ENCODE results near the gene TRPT1. TPM values are rescaled to one million over a fixed set of nuclear protein-coding genes. Genes with fewer than 3 reads are reported as not detected.
A peak's percentile ranks its signal among the peaks of the same experiment; 100 is the strongest.

Gene TRPT1
- total and polyA plus RNA-seq, 9 of the 15 experiments (the other 6 are each of a cell fraction or from before 2014, with no cell fraction given): 4.6 to 41.7 (median 23.1) TPM

GRCh38 chr11:64204464-64204989 is 21.5 kb downstream of the TRPT1 start (continued):
- TF ChIP-seq ZBTB11 (CRISPR knock-in tag; IDR thresholded peaks at IDR 0.05) (peak in 1 of 3 experiments; percentile 39; a peak in 1 of 6 replicates), POLR2A (conservative IDR thresholded peaks at IDR 0.05) (peak; percentile 56; the same call in 1 of the 2 replicates), MTA3 (IDR thresholded peaks at IDR 0.05; ENCODE audit: borderline replicate concordance) (no peak), ZNF165 (CRISPR knock-in tag; IDR thresholded peaks at IDR 0.05; ENCODE audit: borderline replicate concordance) (no peak), EP300 (IDR thresholded peaks at IDR 0.05; ENCODE audit: low read length) (peak; percentile 50; the same call in 1 of the 2 replicates), HMBOX1 (IDR thresholded peaks at IDR 0.05) (no peak), MAX (CRISPR knock-in tag; IDR thresholded peaks at IDR 0.05) (no peak), HCFC1 (IDR thresholded peaks at IDR 0.05; ENCODE audit: low read depth, low read length) (peak; percentile 36; the same call in 1 of the 2 replicates), KAT7 (CRISPR knock-in tag; IDR thresholded peaks at IDR 0.05; ENCODE audit: borderline replicate concordance) (no peak), NFIX (CRISPR knock-in tag; IDR thresholded peaks at IDR 0.05; ENCODE audit: low read depth) (peak; percentile 69), POLR3A (IDR thresholded peaks at IDR 0.05; ENCODE audit: borderline replicate concordance, extremely low read depth, insufficient read depth, insufficient read length) (no peak), CTBP1 (IDR thresholded peaks at IDR 0.05; ENCODE audit: borderline replicate concordance) (peak; percentile 69; the same call in 1 of the 2 replicates), ZFP1 (CRISPR knock-in tag; IDR thresholded peaks at IDR 0.05) (no peak), TAL1 (IDR thresholded peaks at IDR 0.05) (no peak), HMG20B (CRISPR knock-in tag; IDR thresholded peaks at IDR 0.05) (no peak), NCOA2 (IDR thresholded peaks at IDR 0.05; ENCODE audit: partially characterized antibody in 2 of 2) (no peak), CEBPZ (IDR thresholded peaks at IDR 0.05; ENCODE audit: borderline replicate concordance, low read depth, low read length) (no peak), ZNF436 (CRISPR knock-in tag; IDR thresholded peaks at IDR 0.05) (no peak), HDGF (IDR thresholded peaks at IDR 0.05) (0 out of 2 replicates have a peak, but pooled peaks have one; percentile 30), TCF7 (IDR thresholded peaks at IDR 0.05; ENCODE audit: borderline replicate concordance) (no peak), PTRF (tag; IDR thresholded peaks at IDR 0.05) (no peak)
